ENCODE measurements around the gene DDX47. TPM values are rescaled to one million over a fixed set of nuclear protein-coding genes. Genes with fewer than 3 reads are reported as not detected.

Gene DDX47
- total and polyA plus RNA-seq, 7 donors = 39.6 to 69.5 (median 50.4) TPM

DNA sequence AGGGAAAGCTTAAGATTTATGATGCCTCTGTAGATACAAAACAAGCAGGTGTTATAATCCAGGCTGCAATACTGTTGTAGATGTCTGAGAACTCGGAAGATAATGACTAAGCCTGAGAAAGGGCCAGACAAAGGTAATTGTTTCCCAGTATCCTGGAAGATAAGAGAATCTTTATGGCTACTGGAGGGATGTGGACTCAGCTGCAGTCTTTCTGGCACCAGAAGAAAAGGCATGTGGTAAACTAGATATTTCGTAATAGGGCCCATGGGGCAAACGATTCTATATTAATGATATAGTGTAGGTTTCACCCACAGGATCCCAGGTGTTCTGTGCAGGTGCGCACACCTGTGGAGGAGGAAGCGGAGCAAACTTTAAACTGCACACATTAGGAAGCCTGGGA is 36.9 kb upstream of the DDX47 start:
- H3K27ac ChIP-seq = no peak overlapping the region
- DNase-seq = no peak
- H3K9me3 ChIP-seq = no peaks in the 10 kb centered on the region
- TF ChIP-seq CTCF (IDR thresholded peaks at IDR 0.05) = no peak
- H3K27me3 ChIP-seq (ENCODE audit: insufficient read depth in 3 of 3, low read length in 2 of 3) = no peaks in the 10 kb centered on the region
- H3K4me3 ChIP-seq = no peak overlapping the region
- intact Hi-C loops (cut with DNase I) = no loop called here
- ATAC-seq = no peak
- WGBS, 3 donors = 63 to 70% (median 64%) methylated on average over 5 of the region's 5 CpGs
- H3K36me3 ChIP-seq (ENCODE audit: insufficient read depth in 1 of 2, low read depth in 1 of 2) = no peaks in the 10 kb centered on the region
- peaks cover 6% of the 10 kb centered on the region for H3K4me1 ChIP-seq

DNA sequence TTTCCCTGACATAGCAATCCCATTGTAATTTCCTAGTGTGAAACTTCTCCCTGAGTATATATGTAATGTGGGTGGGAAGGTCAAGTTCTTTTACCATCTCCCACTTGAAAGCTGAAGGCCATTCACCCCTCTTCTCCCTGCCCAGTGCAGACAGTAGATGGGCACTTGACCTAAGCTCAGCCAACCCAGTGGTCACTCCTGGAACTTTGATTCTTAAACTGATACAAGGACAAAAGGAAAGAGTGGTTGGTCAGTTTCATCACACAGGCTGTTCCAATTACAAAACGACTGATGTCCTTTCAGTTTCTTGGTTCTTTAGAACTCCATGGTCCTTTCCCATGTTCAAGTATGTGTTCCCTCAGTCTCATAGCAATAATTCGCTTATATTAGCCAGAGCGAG is 36.1 kb upstream of the DDX47 start:
- TF ChIP-seq CTCF (IDR thresholded peaks at IDR 0.05) = no peak
- WGBS, 3 donors = 78 to 81% (median 79%) methylated on average over 3 of the region's 3 CpGs

GRCh38 chr12:12779007-12779406 is 34.1 kb upstream of the DDX47 start:
- Histone ChIP-seq H3K36me3 (ENCODE audit: insufficient read depth in 1 of 2, low read depth in 1 of 2) (no peaks in the 10 kb centered on the region), H3K4me1 (peaks cover 6% of the 10 kb centered on the region), H3K4me3 (no peak overlapping the region), H3K27me3 (ENCODE audit: insufficient read depth in 3 of 3, low read length in 2 of 3) (no peaks in the 10 kb centered on the region), H3K27ac (no peak overlapping the region), H3K9me3 (no peaks in the 10 kb centered on the region)
- intact Hi-C loops (cut with DNase I) = no loop called here
- WGBS, 3 donors = 88 to 93% (median 93%) methylated on average over 2 of the region's 2 CpGs
- ATAC-seq (no peak), DNase-seq (no peak)
- TF ChIP-seq CTCF (IDR thresholded peaks at IDR 0.05) = no peak

More for the DNA sequence above, 36.1 kb upstream of the DDX47 start:
- DNase-seq = no peak
- Histone ChIP-seq H3K9me3 (no peaks in the 10 kb centered on the region), H3K4me1 (peaks cover 6% of the 10 kb centered on the region), H3K27me3 (ENCODE audit: insufficient read depth in 3 of 3, low read length in 2 of 3) (no peaks in the 10 kb centered on the region), H3K4me3 (no peak overlapping the region), H3K27ac (no peak overlapping the region), H3K36me3 (ENCODE audit: insufficient read depth in 1 of 2, low read depth in 1 of 2) (no peaks in the 10 kb centered on the region)
- intact Hi-C loops (cut with DNase I) = no loop called here
- ATAC-seq = no peak

GRCh38 chr12:12779529-12779928 is 33.6 kb upstream of the DDX47 start:
- Histone ChIP-seq H3K36me3 (ENCODE audit: insufficient read depth in 1 of 2, low read depth in 1 of 2) (no peaks in the 10 kb centered on the region), H3K9me3 (no peaks in the 10 kb centered on the region), H3K27ac (no peak overlapping the region), H3K4me3 (no peak overlapping the region), H3K27me3 (ENCODE audit: insufficient read depth in 3 of 3, low read length in 2 of 3) (no peaks in the 10 kb centered on the region), H3K4me1 (peaks cover 6% of the 10 kb centered on the region)
- intact Hi-C loops (cut with DNase I) = no loop called here
- no peak for TF ChIP-seq CTCF (IDR thresholded peaks at IDR 0.05)
- peak in 1 of 4 donors; percentile 44 for ATAC-seq
- DNase-seq = no peak
- WGBS, 3 donors = 6 to 10% (median 7%) methylated on average over 3 of the region's 3 CpGs

DNA sequence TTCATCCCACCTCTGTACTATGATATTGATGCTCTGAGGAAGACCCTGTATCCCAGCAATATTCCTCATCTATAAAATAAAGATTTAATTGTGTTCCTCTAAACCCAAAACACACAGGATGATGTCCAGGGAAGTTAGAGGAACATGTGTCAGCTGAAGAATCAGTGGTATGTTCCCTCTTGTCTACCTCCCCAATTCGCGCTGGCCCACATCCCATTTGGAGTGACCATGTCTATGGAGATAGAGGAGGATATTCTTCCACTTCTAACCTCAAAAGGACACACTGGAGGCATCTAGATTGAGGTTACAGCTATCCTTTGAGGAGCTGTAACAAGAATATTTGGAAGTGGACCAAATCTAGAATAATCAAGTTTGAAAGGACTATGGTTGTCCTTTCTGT is 29.0 kb upstream of the DDX47 start:
- H3K36me3 ChIP-seq (ENCODE audit: insufficient read depth in 1 of 2, low read depth in 1 of 2) = no peaks in the 10 kb centered on the region
- H3K27ac ChIP-seq = peak overlapping the region; percentile 73
- H3K9me3 ChIP-seq = no peaks in the 10 kb centered on the region
- WGBS, 3 donors = 92 to 98% (median 96%) methylated on average over 2 of the region's 2 CpGs
- peaks cover 20% of the 10 kb centered on the region for H3K4me1 ChIP-seq
- no peak overlapping the region for H3K4me3 ChIP-seq
- DNase-seq (no peak), ATAC-seq (no peak)
- intact Hi-C loops (cut with DNase I) = loop anchor here in 1 of 2 donors (5.0 kb wide), 1 partner anchor 42 kb away; no protein-coding TSS in a partner anchor
- H3K27me3 ChIP-seq (ENCODE audit: insufficient read depth in 3 of 3, low read length in 2 of 3) = no peaks in the 10 kb centered on the region
- no peak for TF ChIP-seq CTCF (IDR thresholded peaks at IDR 0.05)

Data from psoas muscle (tissue), 8 donors.